GM18517 (cell line): ENCODE results near the gene HACL1.

Experiments
- ATAC-seq: cut with Tn5 transposase; IDR thresholded peaks from one replicate; pipeline ENCODE4 v1.9.1; 2021; ENCODE audit warnings: mild to moderate bottlenecking, moderate library complexity; ENCODE audit not compliant: unreplicated experiment

Gene HACL1

DNA sequence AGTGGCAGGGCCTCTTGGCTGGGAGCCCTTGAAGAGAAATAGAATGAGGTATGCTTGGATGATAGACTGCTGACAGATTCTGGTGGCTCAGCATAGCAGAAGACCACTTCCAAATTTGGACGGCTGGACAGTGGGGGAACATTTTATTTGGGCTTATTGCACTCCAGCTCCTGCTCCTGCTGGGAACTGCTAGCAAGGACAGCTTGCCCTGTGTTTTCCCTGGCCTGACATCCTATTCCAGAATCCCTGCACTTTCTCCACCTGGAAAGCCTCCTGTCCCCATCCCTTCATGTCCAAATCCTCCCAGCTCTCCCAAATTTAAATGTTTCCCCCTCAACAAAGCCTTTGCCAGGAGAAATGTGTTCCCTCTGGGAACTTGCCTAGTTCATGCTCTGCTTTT lies 70.0 kb downstream of the HACL1 start:
- ATAC-seq, result no peak

DNA sequence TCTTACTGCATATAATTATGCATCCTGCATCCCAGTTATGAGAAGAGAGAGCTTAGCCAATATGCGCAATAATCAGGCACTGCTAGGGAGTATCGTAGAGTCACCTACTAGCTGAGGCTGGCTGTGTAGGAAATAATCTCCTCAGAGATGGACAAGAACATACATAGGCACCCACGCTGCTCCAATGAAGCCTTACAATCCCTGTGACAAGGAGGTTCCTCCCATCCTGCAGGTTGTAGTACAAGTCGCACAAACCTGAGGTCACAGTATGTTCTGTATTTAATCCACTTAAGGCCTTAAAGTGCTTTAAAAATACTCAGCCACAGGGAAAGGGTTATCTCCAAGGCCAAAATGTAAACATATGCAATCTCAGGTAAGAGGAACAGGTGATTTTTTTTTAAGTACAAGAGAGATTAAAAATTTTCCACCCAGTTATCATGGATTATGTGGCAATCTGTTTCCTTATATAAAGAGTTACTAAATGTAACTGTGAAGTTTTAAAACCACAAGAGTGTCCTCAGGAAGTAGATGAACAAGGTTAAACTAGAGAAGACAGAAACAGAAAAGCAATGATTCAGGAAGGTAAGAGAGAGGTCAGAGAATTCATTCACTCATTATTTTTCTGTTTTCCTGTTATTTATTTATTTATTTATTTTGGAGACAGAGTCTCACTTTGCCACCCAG lies 72.4 kb downstream of the HACL1 start:
- no peak for ATAC-seq

DNA sequence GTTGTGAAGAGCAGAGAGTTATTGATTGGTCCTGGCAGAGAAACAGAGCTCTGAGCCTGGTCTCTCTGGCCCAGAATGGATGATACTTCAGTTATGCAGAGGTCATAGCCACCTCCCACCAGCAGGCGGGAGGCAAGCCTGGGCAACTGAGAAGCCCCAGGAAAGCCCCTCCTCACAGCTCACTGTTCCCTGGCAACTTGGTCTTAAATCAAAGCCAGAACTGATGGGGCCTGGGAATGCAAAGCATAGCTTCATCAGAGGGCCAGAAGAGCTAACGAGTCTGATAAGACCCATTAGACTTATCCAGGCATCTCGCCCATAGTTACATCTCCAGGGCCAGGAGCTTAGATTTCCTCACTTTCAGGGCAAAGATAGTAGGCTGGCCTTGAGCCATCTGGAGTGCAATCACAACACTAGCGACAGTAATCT lies 74.3 kb downstream of the HACL1 start:
- ATAC-seq, result no peak

DNA sequence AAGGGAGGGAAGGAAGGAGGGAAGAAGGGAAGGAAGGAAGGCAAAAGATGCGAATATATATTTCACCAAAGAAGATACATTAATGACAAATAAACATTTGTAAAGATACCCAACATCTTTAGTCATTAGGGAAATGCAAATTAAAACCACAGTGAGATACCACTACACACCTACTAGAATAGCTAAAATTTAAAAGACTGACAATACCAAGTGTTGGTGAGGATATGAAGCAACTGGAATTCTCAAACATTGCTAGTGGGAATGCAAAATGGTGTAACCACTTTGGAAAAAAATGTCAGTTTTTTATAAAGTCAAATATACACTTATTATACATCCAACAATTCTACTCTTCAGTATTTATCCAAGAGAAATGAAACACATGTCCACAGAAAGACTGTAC lies 75.6 kb downstream of the HACL1 start:
- ATAC-seq, result no peak

DNA sequence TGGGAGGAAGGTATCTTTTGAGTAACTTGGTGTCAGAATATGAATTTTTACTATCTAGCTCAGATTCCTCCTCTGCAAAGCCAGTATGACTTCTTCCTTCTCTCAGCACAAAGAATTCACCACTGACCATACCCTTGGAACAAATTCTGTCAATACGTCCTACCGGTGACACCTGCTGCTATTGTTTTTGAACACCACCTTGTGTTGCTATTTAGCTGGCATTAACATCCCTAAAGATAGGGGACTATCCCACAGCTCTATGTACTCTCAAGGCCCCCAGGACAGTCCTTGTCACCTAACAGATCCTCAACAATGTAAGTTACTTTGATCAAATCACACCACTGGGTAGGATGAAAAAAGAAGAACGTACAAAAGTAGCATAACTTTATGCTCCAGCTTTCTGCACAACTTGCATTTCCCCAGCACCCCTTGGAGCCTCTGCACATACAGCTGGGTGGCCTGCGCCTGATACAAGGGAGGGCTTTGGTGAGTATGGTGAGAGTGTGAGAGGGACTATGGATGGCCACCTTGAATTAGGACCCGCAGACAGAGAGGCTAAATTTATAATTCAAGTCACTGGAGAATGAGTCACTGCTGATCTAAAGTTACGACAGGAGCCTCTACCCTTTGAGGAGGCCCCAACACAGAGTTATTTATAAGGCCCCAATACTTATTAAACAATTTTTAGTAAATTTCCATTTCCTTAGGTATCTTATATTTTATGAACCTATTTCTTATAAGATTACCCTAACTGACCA lies 77.5 kb downstream of the HACL1 start:
- no peak for ATAC-seq

DNA sequence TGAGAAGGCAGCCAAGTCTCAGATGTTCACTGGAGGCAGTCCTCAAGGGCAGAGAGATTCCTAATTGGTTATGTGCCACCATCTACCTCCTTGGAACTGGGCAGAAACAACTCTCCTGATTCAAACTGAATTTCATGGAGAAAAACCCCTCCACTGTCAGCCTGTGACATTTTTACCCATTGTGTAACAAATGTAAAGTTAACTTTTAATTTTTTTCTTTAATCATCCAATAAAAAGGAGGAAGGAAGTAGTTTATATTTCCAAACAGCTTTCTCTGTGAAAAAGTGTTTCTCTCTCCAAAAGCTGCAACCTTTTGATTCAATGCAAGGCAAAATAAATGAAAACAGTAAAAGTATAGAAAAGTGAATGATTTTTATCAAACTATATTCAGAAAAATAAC lies 79.4 kb downstream of the HACL1 start:
- ATAC-seq, result no peak

DNA sequence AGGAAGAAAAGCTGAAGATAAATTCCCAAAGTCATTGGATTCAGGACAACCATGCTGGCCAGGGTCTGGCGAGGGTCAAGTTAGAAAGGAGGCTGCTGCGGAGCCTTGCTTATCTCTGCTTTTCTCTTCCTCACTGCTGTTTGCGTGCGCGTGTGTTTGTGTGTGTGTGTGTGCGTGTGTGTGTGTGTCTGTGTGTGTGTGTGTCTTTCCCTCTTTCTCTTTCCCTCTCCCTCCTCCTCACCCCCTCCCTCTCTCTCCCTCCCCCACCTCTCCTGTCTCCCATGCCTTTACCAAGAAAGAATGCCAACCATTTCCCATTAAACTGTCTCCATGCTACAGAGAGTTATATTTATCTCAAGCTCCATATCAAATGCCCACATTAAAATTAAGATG lies 79.8 kb downstream of the HACL1 start, which contains the start of gene COLQ:
TSS of gene COLQ (minus strand) at position 134 of the 393 bp plus-strand sequence. CDS start at position 53, 81 bp downstream.
- no peak for ATAC-seq

DNA sequence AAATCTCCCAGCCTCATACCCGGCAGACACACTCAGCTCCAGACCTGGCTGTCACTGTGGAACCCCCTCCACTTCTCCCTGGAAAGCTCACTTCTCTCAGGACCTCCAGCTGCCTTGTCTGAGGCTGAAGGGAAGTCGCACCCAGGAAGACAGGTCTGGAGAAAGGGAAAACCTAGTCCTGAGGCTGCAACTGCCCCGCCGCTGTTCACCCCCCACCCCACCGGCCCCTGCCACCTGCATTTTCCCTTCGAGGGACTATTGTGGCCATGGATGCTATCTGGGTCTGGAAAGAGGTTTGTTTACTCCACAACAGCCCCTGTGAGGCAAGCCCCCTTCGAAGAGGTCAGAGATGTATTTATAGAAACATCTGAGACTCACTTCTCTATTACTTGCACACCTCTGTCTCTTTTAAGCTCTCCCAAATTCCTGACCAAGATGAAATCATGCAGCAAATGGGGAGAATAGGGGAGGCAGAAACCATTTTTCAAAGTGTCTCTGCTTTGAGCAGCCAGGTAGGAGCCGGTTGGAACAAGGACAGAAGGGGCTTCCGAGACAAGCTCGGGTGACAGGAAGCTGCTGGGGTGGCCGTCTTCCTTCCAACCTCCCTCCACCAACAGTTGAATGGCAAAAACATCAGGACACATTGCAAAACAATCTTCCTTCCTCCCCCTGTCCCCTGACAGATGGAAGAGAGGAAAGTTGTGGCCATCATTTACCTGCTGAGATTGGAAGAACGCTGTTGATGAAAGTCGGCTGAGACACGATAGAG lies 80.4 kb downstream of the HACL1 start:
- no peak for ATAC-seq

DNA sequence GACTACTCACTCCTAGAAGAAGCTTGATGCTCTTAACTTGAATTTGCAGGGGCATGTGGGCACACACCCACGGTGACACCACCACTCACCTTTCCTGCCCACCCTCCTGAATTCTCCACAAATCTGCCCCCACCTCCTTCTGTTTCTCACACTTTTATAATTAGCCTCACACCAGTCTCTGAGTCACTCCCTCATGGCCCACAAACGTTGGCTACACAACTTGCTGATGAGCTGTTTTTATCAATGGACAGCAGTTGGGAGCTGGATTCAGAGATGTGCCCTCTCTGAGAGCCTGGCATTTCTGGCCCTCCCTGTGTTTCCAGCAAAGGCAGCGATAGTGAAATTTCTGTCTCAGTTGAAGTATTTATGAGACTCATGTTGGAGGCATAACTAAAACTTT lies 81.2 kb downstream of the HACL1 start:
- ATAC-seq, result no peak

DNA sequence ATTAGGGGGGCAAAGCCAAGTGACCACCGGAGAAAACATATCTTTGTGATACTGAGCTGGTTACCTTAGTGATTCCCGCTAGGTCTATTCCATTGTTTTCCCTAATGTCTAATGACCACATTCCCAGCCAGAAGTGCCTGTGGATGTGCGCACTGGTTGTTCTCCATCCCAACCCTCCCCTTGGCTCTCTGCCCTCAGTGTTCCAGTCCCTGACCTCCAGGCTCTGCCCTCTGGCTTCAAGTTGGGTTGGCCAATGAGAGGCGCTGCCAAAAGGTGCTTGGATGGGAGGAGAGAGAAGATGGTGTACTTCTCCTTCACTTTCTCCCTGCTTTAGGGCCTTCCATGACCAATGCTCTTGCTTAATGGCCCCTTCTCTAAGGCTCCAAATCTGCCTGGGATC lies 82.3 kb downstream of the HACL1 start:
- ATAC-seq, result no peak

DNA sequence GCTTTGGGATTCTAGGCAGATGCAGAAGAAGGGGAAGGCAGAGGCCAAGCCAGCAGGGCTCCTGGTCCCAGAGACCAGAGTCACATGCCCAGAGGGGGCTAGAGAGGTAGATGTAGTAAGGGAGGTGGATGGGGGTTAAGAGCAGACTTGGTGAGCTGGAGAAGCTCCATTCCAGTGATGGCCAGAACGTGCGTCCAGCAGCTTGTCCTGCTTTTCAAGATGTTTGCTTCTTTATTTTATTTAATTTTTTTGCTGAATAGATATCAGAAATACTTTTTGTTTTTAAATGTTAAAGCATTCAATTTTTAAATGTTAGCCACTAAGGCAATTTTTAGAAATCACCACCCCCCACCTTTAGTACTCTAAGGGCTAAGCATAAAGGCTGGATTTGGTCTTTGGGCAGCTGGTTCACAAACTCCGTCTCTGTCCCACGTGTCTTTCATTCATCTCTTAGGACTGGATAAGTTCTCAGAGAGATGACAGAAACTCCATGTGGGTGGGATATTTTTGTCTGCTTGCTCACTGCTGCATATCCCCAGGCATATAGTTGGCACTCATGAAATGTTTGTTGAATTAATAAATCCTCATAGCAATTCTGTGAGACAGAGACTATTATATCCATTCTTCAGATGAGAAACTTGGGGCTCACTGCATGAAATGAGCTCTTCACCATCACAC lies 86.6 kb downstream of the HACL1 start:
- no peak for ATAC-seq

DNA sequence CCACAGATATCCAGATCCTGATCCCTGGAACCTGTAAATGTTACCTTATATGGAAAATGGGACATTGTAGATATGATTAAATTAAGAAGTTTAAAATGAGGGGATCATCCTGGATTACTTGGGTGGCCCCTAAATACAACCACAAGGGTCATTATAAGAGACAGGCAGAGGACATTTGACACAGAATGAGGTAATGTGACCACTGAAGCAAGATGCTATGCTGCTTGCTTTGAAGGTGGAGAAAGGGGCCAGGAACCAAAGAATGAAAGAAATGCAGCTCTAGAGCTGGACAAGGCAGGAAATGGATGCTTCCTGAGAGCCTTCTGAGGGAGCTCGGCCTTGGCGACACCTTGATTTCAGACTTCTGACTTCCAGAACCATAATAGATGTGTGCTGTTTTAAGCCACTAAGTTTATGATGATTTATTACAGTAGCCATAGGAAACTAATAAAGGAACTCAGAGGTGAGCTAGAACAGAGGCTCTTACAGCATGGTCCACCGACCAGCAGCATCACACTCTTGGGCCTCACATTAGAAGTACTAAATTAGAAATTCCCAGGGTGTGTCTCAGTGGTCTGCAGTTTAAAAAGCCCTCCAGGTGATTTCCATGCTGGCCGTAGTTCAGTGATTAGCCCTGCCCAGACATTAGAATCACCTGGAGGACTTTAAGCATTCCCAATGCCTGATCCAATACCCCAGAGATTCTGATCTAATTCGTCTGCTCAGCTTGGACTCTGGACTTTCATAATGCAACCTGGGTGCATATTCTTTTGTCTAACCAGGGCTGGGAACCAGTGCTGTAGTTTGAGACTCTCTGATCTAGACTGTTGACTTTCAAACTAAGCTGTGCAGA lies 87.3 kb downstream of the HACL1 start:
- ATAC-seq, result no peak

DNA sequence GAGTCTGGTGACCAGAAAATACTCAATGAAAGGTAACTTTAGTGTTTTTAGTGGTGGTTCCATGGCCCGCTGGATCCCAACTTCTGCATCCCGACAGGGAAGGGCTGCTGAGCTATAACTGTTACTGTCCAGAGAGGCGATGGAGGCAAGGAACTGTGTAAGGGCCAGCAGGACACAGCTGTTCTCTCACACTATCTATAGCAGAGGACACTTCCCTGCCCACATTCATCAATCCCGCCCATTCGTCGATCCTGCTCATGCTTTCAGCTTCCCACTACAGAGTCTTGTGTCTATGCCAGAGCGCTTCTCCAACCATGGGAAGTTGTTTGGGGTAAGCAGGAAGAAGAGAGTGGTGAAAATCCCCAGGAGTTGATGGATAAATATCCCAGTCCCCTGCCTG lies 88.3 kb downstream of the HACL1 start:
- no peak for ATAC-seq

DNA sequence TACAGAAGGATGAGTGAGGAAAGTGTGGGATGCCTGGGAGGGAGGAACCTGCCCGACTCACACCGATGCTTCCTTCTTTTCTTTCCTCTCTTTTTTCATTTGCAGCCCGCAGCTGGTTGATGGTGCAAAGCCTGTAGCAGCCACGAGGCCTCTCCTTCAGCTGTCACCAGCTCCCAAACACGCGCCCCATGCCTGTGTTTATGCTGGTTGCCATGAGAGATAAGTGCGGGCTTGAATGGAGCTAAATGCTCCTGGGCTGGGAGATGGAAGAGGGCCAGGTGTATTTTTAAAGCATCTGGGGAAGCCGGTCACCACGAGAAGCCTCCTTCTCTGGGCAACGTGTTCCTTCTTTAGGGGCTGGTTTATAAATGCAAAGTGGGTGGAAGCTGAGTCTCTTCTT lies 89.2 kb downstream of the HACL1 start:
- no peak for ATAC-seq

DNA sequence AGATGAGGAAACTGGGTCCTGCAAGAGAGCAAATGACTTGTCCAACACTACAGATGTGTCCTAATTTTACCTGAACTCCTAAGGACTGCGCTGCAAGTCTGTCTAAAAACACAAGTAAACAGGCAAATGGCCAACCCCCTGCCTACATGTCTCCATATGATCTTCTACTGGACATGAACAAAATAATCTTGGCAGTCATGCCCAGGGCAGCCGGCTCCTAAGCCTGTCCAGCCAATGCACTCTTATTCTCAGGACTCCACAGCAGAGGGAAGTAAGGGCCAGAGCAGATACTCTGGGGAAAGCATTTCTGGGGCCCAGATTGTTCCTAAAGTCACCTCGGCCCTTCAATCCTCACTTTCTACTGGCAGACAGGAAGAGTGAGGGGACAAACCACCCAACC lies 90.2 kb downstream of the HACL1 start:
- ATAC-seq, result no peak
